ENCODE results near the gene MISP3.

GRCh38 chr19:14116918-14117578 is 44.5 kb downstream of the MISP3 start:
- TF ChIP-seq POLR2AphosphoS2 (conservative IDR thresholded peaks at IDR 0.05; ENCODE audit: low read length) (no peak), CTCF (IDR thresholded peaks at IDR 0.05) (no peak), EP300 (IDR thresholded peaks at IDR 0.05) (no peak), PHF8 (IDR thresholded peaks at IDR 0.05; ENCODE audit: borderline replicate concordance, low read depth) (no peak), JUNB (IDR thresholded peaks at IDR 0.05) (no peak), EHF (CRISPR knock-in tag; IDR thresholded peaks at IDR 0.05) (no peak), NFE2L2 (conservative IDR thresholded peaks at IDR 0.05; ENCODE audit: low read length) (no peak), USF2 (IDR thresholded peaks at IDR 0.05) (no peak), CHD4 (IDR thresholded peaks at IDR 0.05; ENCODE audit: borderline replicate concordance) (no peak), CBX8 (IDR thresholded peaks at IDR 0.05) (no peak), REST (IDR thresholded peaks at IDR 0.05) (no peak), CHD2 (IDR thresholded peaks at IDR 0.05; ENCODE audit: low read length, partially characterized antibody) (no peak), EHMT2 (IDR thresholded peaks at IDR 0.05; ENCODE audit: low read depth) (no peak)
